ENCODE measurements around the gene TRPM8.

Gene TRPM8

GRCh38 chr2:234003972-234004617, 86.9 kb downstream of the TRPM8 start:
- peak; percentile 66 for DNase-seq

GRCh38 chr2:234005126-234005525, 88.0 kb downstream of the TRPM8 start:
- DNase-seq = no peak

- no peak for DNase-seq
Observed at GRCh38 chr2:234006501-234006900, 89.3 kb downstream of the TRPM8 start.

- DNase-seq = no peak
Observed at GRCh38 chr2:234014427-234014826, 97.3 kb downstream of the TRPM8 start.

- DNase-seq = no peak
Observed at GRCh38 chr2:234015861-234016260, 98.7 kb downstream of the TRPM8 start.

GRCh38 chr2:234019896-234020295, 102.7 kb downstream of the TRPM8 start:
- DNase-seq = no peak

- DNase-seq = no peak
Observed at GRCh38 chr2:234020332-234020731, 103.2 kb downstream of the TRPM8 start.

- no peak for DNase-seq
Observed at GRCh38 chr2:234022424-234022823, 105.3 kb downstream of the TRPM8 start.

GRCh38 chr2:234024304-234024703, 107.1 kb downstream of the TRPM8 start:
- DNase-seq = no peak

GRCh38 chr2:234025466-234025865, 108.3 kb downstream of the TRPM8 start:
- no peak for DNase-seq

- peak; percentile 70 for DNase-seq
Observed at GRCh38 chr2:234025891-234026401, 108.8 kb downstream of the TRPM8 start.

- no peak for DNase-seq
Observed at GRCh38 chr2:234026693-234027254, 109.6 kb downstream of the TRPM8 start.

- peak; percentile 27 for DNase-seq
Observed at GRCh38 chr2:234027641-234028040, 110.5 kb downstream of the TRPM8 start.

GRCh38 chr2:234029150-234029733, 112.1 kb downstream of the TRPM8 start:
- peak; percentile 100 for DNase-seq

- no peak for DNase-seq
Observed at GRCh38 chr2:234031207-234031606, 114.0 kb downstream of the TRPM8 start.

- DNase-seq = peak; percentile 54
Observed at GRCh38 chr2:234032279-234032856, 115.2 kb downstream of the TRPM8 start.

GRCh38 chr2:234033174-234033573, 116.0 kb downstream of the TRPM8 start:
- DNase-seq = peak; percentile 42

- DNase-seq = no peak
Observed at GRCh38 chr2:234033885-234034284, 116.7 kb downstream of the TRPM8 start.

GRCh38 chr2:234038076-234038802, 121.1 kb downstream of the TRPM8 start:
- DNase-seq = no peak

GRCh38 chr2:234044157-234044556, 127.0 kb downstream of the TRPM8 start:
- DNase-seq = peak; percentile 85

GRCh38 chr2:234046521-234046920, 129.3 kb downstream of the TRPM8 start:
- DNase-seq = no peak

GRCh38 chr2:234047361-234047760, 130.2 kb downstream of the TRPM8 start:
- DNase-seq = no peak

- no peak for DNase-seq
Observed at GRCh38 chr2:234048049-234048448, 130.9 kb downstream of the TRPM8 start.
